ENCODE data around the gene SLC9A8.
A peak's percentile ranks its signal among the peaks of the same experiment; 100 is the strongest.

Gene SLC9A8

GRCh38 chr20:49936153-49937026 is 123.8 kb downstream of the SLC9A8 start, which contains the start of gene RNF114:
RNF114 (plus strand) TSS chr20:49936397; CDS start chr20:49936413, 16 bp downstream.
- TF ChIP-seq, protein P1, sequence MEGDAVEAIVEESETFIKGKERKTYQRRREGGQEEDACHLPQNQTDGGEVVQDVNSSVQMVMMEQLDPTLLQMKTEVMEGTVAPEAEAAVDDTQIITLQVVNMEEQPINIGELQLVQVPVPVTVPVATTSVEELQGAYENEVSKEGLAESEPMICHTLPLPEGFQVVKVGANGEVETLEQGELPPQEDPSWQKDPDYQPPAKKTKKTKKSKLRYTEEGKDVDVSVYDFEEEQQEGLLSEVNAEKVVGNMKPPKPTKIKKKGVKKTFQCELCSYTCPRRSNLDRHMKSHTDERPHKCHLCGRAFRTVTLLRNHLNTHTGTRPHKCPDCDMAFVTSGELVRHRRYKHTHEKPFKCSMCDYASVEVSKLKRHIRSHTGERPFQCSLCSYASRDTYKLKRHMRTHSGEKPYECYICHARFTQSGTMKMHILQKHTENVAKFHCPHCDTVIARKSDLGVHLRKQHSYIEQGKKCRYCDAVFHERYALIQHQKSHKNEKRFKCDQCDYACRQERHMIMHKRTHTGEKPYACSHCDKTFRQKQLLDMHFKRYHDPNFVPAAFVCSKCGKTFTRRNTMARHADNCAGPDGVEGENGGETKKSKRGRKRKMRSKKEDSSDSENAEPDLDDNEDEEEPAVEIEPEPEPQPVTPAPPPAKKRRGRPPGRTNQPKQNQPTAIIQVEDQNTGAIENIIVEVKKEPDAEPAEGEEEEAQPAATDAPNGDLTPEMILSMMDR (conservative IDR thresholded peaks at IDR 0.05; ENCODE audit: low read length) = no peak
- H3K4me3 ChIP-seq (ENCODE audit: low read length) = peak within 1 kb of the TSS; percentile 91
- peak; percentile 85 for DNase-seq (ENCODE audit: low read depth)

- H3K4me3 ChIP-seq (ENCODE audit: low read length) = peak overlapping the region; percentile 91
- no peak for DNase-seq (ENCODE audit: low read depth)
- TF ChIP-seq, protein P1 (conservative IDR thresholded peaks at IDR 0.05; ENCODE audit: low read length) = no peak
These were observed 124.7 kb downstream of the SLC9A8 start for GRCh38 chr20:49937027-49937929.

- TF ChIP-seq, protein P1 (conservative IDR thresholded peaks at IDR 0.05; ENCODE audit: low read length) = no peak
- H3K4me3 ChIP-seq (ENCODE audit: low read length) = peak overlapping the region; percentile 91
- peak; percentile 74 for DNase-seq (ENCODE audit: low read depth)
These were observed 125.8 kb downstream of the SLC9A8 start for GRCh38 chr20:49938173-49939163.

- TF ChIP-seq, protein P1 (conservative IDR thresholded peaks at IDR 0.05; ENCODE audit: low read length) = no peak
- H3K4me3 ChIP-seq (ENCODE audit: low read length) = no peak overlapping the region
- DNase-seq (ENCODE audit: low read depth) = no peak
These were observed 128.8 kb downstream of the SLC9A8 start for GRCh38 chr20:49941456-49941855.

Data from AG10803 (cell line).